K562 (cell line): ENCODE results near the gene DPH7. TPM values are rescaled to one million over a fixed set of nuclear protein-coding genes. Genes with fewer than 3 reads are reported as not detected.
A peak's percentile ranks its signal among the peaks of the same experiment; 100 is the strongest.

Source experiments
- polyA plus RNA-seq, 8 experiments: library from polyadenylated mRNA; depleted of rRNA in 4 of 8; stranded (reverse) in 5 of 8; unstranded in 3 of 8; fragments of >200 nt; fragmentation: Nextera tagmentation in 2 of 8; fragmentation: Illumina TruSeq in 1 of 8; extraction: Ambion mirVana in 2 of 8; extraction: Trizol in 1 of 8; gene quantifications; 2 replicates each; pipeline versions ENCODE4 v1.2.1 to v1.2.3, GENCODE V29; 2011 to 2014; ENCODE audit warnings: inconsistent platforms in 1 of 8, missing spikeins in 1 of 8
- total RNA-seq, 7 experiments: library from RNA; depleted of rRNA in 6 of 7; stranded (reverse); fragments of >200 nt in 6 of 7; fragmentation: Illumina TruSeq in 2 of 7; extraction: Trizol in 2 of 7; gene quantifications; 2 replicates each; pipeline versions ENCODE4 v1.2.1 to v1.2.3, GENCODE V29; 2011 to 2021; ENCODE audit warnings: low replicate concordance in 1 of 7
- TF ChIP-seq, protein P1 (sequence below): fragments of 450-650 bp; IDR thresholded peaks from 2 replicates; pipeline ENCODE4 v1.6.1; 2016; ENCODE audit warnings: mild to moderate bottlenecking, moderate library complexity

Gene DPH7
- total and polyA plus RNA-seq, 9 of the 15 experiments (the other 6 are each of a cell fraction or from before 2014, with no cell fraction given), result 13.9 to 68.6 (median 41.3) TPM

DNA sequence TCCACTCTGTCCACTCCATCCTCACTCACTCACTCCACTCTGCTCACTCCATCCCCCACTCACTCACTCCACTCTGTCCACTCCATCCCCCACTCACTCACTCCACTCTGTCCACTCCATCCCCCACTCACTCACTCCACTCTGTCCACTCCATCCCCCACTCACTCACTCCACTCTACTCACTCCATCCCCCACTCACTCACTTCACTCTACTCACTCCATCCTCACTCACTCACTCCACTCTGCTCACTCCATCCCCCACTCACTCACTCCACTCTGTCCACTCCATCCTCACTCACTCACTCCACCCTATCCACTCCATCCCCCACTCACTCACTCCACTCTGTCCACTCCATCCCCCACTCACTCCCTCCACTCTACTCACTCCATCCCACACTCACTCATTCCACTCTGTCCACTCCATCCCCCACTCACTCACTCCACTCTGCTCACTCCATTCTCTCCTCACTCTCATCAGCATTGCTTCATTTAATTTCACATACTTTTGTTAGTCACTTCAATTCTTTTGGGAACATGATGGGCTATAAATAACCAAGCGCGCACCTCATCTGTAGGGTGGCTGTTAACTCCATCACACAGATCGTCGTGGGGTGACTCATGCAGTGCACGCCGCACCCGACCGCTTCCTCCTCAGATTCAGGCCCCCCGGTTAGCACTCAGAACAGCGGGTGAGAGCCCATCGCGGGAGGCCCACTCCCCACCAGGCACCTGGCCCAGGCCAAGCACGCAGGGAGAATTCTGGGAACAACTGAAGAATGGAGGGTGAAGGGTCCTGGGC lies 59.9 kb downstream of the DPH7 start (continued):
- TF ChIP-seq, protein P1, sequence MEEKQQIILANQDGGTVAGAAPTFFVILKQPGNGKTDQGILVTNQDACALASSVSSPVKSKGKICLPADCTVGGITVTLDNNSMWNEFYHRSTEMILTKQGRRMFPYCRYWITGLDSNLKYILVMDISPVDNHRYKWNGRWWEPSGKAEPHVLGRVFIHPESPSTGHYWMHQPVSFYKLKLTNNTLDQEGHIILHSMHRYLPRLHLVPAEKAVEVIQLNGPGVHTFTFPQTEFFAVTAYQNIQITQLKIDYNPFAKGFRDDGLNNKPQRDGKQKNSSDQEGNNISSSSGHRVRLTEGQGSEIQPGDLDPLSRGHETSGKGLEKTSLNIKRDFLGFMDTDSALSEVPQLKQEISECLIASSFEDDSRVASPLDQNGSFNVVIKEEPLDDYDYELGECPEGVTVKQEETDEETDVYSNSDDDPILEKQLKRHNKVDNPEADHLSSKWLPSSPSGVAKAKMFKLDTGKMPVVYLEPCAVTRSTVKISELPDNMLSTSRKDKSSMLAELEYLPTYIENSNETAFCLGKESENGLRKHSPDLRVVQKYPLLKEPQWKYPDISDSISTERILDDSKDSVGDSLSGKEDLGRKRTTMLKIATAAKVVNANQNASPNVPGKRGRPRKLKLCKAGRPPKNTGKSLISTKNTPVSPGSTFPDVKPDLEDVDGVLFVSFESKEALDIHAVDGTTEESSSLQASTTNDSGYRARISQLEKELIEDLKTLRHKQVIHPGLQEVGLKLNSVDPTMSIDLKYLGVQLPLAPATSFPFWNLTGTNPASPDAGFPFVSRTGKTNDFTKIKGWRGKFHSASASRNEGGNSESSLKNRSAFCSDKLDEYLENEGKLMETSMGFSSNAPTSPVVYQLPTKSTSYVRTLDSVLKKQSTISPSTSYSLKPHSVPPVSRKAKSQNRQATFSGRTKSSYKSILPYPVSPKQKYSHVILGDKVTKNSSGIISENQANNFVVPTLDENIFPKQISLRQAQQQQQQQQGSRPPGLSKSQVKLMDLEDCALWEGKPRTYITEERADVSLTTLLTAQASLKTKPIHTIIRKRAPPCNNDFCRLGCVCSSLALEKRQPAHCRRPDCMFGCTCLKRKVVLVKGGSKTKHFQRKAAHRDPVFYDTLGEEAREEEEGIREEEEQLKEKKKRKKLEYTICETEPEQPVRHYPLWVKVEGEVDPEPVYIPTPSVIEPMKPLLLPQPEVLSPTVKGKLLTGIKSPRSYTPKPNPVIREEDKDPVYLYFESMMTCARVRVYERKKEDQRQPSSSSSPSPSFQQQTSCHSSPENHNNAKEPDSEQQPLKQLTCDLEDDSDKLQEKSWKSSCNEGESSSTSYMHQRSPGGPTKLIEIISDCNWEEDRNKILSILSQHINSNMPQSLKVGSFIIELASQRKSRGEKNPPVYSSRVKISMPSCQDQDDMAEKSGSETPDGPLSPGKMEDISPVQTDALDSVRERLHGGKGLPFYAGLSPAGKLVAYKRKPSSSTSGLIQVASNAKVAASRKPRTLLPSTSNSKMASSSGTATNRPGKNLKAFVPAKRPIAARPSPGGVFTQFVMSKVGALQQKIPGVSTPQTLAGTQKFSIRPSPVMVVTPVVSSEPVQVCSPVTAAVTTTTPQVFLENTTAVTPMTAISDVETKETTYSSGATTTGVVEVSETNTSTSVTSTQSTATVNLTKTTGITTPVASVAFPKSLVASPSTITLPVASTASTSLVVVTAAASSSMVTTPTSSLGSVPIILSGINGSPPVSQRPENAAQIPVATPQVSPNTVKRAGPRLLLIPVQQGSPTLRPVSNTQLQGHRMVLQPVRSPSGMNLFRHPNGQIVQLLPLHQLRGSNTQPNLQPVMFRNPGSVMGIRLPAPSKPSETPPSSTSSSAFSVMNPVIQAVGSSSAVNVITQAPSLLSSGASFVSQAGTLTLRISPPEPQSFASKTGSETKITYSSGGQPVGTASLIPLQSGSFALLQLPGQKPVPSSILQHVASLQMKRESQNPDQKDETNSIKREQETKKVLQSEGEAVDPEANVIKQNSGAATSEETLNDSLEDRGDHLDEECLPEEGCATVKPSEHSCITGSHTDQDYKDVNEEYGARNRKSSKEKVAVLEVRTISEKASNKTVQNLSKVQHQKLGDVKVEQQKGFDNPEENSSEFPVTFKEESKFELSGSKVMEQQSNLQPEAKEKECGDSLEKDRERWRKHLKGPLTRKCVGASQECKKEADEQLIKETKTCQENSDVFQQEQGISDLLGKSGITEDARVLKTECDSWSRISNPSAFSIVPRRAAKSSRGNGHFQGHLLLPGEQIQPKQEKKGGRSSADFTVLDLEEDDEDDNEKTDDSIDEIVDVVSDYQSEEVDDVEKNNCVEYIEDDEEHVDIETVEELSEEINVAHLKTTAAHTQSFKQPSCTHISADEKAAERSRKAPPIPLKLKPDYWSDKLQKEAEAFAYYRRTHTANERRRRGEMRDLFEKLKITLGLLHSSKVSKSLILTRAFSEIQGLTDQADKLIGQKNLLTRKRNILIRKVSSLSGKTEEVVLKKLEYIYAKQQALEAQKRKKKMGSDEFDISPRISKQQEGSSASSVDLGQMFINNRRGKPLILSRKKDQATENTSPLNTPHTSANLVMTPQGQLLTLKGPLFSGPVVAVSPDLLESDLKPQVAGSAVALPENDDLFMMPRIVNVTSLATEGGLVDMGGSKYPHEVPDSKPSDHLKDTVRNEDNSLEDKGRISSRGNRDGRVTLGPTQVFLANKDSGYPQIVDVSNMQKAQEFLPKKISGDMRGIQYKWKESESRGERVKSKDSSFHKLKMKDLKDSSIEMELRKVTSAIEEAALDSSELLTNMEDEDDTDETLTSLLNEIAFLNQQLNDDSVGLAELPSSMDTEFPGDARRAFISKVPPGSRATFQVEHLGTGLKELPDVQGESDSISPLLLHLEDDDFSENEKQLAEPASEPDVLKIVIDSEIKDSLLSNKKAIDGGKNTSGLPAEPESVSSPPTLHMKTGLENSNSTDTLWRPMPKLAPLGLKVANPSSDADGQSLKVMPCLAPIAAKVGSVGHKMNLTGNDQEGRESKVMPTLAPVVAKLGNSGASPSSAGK, result peak; percentile 37; the same call in 1 of the 2 replicates
